HG03139 (cell line): ENCODE data around the gene AKR1C1.
"Not testable (repeated sequence)": the region's sequence is repeated elsewhere in the genome, so short reads cannot be mapped to it uniquely, and the experiment has no call there.

Source experiments
- ATAC-seq: cut with Tn5 transposase; IDR thresholded peaks from one replicate; pipeline ENCODE4 v1.9.1; 2021; ENCODE audit not compliant: unreplicated experiment

AKR1C1 gene

GRCh38 chr10:4962876-4963814 lies at the start of gene AKR1C1:
Gene AKR1C1 (plus strand): TSS chr10:4963415. CDS start chr10:4963445, 30 bp downstream.
- ATAC-seq, result not testable (repeated sequence)

DNA sequence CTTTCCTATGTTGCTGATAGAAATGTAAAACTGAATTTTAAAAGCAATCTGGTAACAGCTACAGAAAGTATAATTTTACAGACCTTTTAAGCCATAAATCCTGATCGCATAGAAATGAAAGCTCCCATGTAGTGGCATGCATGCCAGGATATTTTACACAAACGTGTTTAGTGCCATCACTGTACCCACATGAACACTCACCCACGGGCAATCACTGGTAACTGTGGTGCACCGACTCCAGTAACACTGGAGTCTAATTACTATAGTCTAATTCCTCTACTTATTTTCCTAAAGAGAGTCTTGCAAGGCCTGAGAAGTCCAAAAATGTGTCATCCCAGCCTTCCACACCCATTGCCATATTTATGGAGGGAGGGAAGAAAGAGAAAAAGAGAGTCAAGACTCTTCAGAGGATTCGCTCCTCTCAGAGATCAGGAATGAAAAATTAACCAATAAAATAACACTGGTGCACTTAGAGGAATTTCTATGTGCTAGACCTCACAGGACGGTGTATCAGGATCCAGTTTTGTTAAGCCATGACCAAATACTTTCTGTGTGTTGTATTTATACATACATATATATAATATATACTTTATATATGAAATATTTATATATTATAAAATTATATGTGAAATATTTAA lies 48.9 kb upstream of the AKR1C1 start:
- ATAC-seq, result no peak

- ATAC-seq, result no peak
Observed at GRCh38 chr10:4916086-4916716, 47.0 kb upstream of the AKR1C1 start.

- ATAC-seq, result no peak
Observed at GRCh38 chr10:4918236-4918635, 45.0 kb upstream of the AKR1C1 start.

- ATAC-seq, result not testable (repeated sequence)
Observed at GRCh38 chr10:4924482-4924881, 38.7 kb upstream of the AKR1C1 start.

DNA sequence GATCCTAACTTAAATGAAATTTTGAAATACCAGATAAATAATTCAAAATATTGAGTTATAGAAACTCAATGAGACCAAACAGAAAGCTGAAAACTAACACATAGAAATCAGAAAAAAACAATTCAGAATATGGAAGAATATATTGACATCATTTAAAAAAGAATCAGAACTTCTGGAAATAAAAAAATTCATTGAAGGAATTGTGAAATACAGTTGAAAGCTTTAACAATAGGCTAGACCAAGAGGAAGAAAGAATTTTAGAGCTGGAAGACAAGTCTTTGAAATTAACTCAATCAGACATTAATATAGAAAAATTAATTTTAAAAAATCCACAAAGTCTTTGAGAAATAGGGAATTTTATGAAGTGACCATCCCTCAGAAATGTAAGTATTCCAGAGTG lies 36.8 kb upstream of the AKR1C1 start:
- ATAC-seq, result no peak

DNA sequence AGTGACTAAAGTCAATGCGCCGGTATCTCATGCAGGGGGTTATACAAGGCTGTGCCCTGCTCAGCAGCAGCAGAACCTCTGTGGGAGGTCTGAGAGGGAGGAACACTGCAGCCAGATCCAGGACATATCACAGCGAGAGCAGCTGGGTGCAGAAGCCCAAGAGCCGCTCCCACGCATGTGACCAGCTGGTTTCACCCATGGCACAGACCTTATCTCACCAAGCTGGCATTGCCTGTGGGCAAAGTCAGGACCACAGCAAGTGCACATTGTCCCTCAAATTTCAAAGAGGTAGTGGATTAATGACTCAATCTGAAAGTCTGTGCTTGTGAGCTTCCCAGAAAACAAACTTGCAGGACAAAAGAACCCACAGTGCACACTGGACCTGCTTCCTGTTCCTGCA lies 31.6 kb upstream of the AKR1C1 start:
- ATAC-seq, result no peak

DNA sequence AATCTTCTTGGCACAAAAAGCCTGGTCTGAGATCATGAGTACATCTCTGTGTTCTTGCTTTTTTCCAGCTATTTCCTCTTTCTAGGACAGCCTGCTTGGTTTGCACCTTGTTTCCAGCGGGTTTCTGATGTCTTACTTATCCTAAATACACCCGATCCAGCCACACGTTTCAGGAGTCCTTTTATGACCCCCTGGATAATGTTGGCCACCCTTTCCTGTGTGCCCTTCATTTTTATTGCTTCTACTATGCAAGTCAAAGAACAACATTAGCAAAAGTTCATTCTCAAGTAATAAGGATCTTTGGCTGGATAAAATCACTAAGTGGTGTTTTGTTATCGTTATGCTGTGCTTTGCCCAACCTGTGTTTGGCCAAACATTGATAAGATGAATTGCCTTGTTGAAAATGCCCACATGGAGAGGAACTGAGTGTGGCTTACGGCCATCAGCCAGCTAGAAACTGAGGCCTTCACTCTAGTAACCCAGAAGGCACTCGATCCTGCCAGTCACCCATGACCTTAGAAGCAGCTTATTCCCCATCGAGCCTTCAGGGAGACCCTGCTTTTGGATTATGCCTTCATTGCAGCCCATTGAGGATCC lies 28.7 kb upstream of the AKR1C1 start:
- no peak for ATAC-seq

DNA sequence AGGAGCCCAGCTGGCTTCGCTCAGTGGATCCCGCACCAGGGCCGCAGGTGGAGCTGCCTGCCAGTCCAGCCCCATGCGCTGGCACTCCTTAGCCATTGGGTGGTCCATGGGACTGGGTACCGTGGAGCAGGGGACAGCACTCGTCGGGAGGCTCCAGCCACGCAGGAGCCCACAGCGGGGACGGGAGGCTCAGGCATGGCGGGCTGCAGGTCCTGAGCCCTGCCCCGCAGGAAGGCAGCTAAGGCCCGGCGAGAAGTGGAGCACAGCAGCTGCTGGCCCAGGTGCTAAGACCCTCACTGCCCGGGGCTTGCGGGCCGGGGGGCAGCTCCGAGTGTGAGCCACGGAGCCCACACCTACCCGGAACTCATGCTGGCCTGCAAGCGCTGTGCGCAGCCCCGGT lies 25.9 kb upstream of the AKR1C1 start:
- ATAC-seq, result no peak

- no peak for ATAC-seq
Observed at GRCh38 chr10:4939224-4940072, 23.8 kb upstream of the AKR1C1 start.

DNA sequence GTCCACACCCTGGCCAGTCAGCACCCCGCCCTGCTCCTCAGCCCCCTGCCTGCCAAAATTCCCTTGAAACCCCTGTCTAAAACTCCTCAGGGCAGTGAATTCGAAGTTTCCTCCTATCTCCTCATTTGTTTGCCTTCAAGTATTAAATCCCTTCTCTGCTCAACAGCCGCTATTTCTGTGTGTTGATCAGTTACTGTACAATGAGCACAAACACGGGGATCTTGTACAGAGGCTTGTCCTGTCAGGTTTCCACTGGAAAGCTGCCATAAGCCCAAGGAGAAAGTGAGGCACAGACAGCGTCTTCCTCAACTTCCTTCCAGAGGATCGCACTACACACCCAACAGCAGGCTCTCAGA lies 23.2 kb upstream of the AKR1C1 start:
- ATAC-seq, result not testable (repeated sequence)

GRCh38 chr10:4940909-4941308 lies 22.3 kb upstream of the AKR1C1 start:
- not testable (repeated sequence) for ATAC-seq

GRCh38 chr10:4941540-4942330 lies 21.5 kb upstream of the AKR1C1 start:
- ATAC-seq, result no peak

GRCh38 chr10:4942931-4943330 lies 20.3 kb upstream of the AKR1C1 start:
- ATAC-seq, result not testable (repeated sequence)

DNA sequence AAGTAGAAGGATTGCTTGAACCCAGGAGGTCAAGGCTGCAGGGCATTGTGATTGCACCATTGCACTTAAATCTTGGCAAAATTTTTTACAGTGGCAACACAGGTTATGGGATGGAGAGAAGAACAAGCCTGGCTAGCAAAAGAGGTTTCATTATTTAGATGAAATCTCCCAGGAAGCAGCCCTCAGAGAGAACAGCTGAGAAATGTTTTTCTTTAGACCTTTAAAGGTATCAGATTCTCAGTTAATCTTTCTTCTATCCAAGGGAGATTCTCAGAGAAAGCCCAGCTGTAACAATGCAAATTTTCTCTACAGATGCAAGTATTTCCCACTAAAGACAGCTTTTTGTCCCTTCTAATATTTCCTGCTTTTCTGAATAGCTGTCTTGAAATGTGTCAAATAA lies 19.8 kb upstream of the AKR1C1 start:
- not testable (repeated sequence) for ATAC-seq

DNA sequence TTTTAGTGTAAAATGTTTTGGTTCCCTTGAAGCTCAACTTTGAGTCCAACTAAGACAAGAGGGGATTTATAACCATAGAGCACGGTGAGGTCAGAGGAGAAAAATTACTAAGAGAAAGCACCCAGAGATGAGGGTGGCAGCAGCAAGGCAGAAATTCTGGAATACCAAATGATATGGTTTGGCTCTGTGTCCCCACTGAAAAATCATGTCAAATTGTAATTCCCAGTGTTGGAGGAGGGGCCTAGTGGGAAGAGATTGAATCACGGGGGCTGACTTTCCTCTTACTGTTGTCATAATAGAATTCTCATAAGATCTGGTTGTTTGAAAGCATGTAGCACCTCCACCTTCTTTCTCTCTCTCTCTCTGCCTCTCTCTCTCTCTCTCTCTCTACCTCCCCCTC lies 19.4 kb upstream of the AKR1C1 start:
- no peak for ATAC-seq

- no peak for ATAC-seq
Observed at GRCh38 chr10:4944841-4945240, 18.4 kb upstream of the AKR1C1 start.

GRCh38 chr10:4945766-4946717 lies 17.2 kb upstream of the AKR1C1 start:
- no peak for ATAC-seq
